ENCODE results near the gene MCOLN2.
A peak's percentile ranks its signal among the peaks of the same experiment; 100 is the strongest.
"Not testable (repeated sequence)": the region's sequence is repeated elsewhere in the genome, so short reads cannot be mapped to it uniquely, and the experiment has no call there.

The MCOLN2 gene

DNA sequence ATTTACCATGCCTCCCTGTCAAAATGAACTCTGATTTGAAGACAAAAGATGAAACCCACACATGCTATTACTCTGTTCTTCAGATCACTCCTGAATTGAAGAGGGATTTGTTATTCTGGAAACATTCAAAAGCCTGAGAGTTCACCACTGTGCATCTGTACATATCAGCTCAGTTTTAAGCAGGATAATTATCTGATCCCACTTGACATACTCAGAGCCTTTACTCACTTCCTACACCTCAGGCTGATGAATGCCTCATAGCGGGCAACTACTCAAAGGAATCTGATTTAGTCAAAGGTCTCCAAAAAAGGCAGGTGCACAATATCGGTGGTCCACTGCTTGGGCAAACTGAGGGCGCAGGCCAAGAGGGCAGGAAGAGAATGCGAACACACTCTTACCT, 56.4 kb downstream of the MCOLN2 start:
- DNase-seq: no peak

DNA sequence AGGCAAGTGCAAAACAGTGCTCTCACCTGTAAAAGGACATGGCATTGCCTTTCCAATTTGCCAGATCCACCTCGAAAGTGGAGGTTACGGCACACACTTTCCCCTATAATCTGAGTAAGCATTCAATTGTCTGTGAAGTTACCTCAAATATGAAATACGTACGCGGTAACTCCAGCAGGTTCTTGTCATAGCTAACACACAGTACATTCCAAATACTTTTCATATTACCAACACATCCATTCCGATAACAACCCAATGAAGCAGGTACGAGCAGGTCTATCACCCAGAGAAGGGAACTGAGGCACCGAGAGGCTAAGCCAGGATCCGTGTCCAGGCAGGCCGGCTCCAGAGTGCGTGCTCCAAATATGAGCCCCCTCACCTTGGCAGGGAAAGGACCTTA, 57.2 kb downstream of the MCOLN2 start:
- DNase-seq: no peak

DNA sequence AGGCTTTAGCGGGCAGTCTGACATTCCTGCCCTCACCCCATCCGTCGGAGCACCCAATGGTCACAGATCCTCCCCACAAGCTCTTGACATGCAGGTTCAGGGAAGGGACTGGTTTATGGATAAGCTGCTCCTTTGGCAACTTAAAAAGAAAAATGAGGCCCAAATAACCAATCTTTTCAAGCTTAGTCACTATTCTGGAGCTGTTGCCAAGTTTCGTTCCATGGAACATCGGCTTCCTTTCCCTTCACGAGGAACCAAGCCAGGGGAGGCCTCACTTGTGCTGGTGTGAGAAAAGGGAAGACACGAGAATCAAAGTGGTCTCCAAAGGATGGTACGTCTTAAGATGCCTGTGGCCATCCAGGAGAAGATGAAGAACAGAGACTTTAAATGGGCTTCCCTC, 57.8 kb downstream of the MCOLN2 start:
- no peak for DNase-seq

DNA sequence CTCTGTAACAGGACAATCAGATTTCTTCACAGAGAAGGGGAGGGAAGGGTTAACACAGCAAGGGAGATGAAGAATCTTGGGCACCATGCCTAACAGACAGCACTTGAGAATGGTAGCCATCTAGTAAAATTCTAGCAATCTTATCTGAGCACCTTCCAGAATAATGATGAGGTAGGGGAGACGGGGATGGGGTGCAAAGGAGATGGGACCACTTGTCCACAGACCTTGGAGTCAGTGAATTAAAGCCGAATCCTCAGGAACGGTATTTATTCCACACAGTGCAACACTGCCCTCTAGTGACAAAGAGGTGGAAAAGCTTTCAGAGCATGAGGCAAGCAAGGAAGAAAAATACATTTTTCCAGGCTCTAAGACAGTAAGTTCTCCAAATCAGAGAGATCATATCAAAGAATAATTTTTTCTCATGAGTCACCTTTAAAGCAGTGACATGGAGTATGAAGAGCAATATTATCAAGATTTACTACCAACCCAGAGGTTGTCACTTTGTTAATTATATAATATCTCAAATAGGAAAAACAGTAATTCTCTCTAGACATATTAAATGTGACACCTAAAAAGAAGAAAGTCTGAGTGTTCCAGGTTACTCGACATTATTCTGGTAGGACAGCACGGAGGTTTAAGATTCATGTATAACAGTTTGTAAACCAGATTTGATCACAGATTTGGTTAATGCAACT, 60.6 kb downstream of the MCOLN2 start:
- DNase-seq: peak; percentile 29 to 73

DNA sequence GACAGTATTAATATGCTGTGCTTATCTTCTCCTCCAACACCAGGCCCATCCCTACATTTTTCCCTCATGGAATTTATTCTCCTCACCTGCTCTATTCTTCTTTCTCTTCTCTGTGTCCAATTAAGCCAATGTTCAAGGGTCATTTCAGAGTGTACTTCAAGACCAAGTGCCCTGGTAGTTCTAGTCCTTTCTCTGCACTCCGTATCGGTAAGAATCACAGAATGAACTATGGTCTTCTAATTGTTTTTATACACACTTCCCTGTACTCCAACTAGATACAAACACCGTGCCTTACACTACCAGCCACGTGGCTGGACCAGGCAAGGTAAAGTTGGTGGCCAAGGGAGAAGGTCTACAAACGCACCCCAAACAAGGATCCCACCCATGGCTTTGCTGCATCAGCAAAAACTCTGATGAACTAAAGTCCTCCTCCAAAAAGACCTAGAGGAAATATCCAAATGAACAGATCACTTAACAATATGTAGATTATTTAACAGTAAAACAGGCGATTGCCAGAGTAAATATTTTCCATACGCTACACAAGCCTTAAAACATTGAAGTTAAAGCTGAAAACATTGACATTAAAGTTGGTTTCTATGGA, 63.8 kb downstream of the MCOLN2 start:
- DNase-seq: no peak

DNA sequence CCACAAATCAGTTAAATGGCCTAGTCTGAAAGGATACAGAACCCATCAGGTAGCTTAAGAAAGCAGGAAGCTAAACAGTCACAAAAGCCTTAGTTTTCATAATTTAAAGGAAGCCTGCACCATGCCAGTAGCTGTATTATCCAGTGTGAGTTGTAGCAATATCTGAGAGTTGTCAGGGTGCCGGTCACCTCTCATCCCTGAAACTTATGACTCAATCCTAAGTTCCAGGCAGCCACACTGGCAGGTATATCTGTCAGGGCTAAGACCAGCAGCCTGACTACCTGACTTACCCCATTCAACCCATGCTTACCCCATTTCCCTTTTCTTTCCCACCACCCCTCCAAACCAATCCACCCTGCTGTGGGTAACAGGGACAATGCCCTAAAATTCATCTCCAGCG, 66.1 kb downstream of the MCOLN2 start:
- DNase-seq: no peak

DNA sequence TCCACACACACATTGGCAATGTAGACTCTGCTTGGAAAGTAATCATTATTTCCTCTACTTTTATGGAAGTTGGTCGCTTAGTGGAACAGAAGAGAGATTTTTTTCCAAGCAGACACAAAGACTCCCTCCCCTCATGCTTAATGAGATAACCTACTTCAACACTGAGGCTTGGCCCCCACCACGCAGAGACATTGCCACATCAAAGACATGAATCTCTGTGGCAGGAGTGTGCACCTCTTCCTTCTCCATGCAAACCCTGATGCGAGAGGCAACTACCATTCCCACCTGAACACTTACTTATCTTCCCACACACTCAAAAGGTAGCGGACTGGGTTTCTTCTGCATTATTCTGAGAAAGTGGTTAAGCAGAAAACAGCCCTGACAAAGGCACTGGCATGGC, 66.6 kb downstream of the MCOLN2 start:
- no peak for DNase-seq

DNA sequence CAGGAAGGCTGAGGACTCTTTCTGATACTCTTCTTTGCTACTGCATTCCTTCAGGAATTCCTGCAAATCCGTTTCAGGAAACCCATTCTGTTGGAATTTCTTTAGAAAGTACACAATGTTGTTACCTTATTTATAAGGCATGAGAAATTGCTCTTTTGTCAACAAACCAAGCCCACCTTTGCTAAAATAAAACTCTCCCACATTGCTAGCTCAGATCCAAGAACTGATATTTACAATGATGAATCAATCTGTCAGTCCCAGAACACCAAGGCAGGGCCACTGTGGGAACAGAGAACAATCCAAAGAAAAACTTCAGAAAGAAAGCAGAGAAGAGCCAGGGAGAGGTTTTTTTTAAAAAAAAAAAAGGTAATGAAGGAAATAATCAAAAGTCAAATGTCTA, 67.3 kb downstream of the MCOLN2 start:
- DNase-seq: no peak

DNA sequence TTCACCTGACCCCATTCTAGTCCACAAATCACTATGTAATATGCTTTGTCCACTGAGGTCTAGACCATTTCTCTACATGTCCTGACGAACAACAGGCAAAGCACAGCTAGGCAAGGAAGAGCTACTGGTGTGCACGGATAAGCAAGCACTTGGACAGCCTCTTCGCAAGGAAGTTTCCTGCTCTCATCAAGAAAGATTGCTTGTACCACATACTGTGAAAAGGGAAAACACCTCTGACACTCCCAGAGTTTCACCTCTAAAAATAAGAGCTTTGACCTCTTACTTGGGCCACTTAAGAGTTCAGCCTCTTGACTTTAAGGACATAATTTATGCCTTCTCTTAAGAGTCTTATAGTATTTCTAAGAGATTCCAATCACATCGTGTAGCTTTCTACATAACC, 67.9 kb downstream of the MCOLN2 start:
- no peak for DNase-seq

DNA sequence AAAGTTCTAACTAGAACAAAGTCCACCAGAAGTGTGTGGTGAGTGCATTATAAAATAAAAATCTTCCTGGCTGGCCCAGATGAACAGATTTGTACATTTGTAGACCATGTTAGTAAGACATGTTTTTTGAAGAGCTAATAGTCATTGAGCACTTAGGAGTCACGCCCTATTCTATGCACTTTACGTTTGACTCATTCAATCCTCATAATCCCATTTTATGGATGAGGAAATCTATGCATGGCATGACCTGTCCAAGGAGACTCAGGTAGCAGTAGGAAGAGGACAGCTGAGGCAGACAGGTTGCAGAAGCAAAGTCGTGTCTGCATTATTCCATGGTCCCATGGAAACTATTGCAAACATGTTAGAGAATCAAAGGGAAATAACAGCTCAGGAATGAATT, 73.6 kb downstream of the MCOLN2 start:
- no peak for DNase-seq

DNA sequence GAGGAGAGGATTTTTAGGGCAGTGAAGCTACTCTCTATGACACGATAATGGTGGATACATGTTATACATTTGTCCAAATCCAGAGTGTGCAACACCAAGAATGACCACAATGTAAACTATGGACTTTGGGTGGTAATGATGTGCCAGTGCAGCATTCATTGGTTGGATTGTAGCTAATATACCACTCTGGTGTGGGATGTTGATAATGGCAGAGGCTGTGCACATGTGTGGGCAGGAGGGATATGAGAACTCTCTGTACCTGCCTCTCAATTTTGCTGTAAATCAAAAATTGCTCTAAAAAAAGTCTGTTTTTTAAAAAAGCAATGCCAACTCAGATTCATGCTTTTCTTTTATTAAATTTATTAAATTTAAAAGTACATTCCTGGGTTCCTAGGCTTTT, 76.8 kb downstream of the MCOLN2 start:
- DNase-seq: no peak

DNA sequence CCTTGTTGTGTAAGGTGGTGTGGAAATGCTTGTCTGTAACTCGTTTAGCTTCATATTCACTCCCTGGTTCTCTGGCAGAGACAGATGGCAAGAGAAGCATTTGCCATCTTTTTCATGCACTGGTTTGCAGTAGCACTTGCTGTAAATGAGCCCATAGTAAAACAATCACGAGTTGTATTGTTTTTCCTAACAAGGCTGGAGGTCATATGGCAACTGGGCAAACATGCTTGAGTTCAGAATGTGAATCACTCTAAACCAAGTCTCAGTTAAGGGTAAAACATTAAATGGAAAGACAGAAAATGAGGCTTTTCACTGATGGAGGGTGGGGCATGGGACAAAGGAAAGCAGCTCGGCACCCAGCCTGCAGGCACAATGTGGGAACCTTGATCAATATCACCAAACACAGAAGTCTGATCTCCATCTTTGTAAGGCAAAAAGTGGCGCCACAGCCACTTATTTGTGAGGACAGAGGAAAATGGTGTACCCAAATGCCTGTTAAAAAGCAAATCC, 77.4 kb downstream of the MCOLN2 start:
- no peak for DNase-seq

DNA sequence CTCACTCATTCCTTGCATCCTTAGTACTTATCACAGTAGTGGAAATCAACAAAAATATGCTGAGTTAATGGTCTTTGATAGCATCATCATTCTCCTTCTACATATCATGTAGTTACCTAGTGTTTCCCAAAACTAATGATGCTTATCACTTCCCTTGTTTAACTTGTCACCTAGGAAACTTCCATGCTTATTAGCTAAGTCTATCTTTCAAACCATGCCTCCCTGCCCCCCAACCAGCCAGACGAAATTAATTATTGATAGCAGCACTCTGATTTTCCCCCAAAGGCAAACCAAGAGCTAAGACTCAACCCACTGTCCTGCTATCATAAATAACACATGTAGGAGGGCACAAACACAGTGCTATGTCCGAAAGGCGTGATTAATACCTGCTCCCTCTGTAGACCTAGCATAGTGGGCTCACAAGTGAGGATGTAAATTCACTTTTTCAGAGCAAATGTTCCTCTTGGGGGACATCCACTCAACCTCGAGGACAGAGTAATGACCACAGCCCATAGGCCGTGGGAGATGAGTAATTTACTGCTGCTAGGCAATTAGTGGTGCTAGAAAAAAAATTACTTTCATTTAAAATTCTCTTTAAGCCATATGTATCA, 78.1 kb downstream of the MCOLN2 start:
- no peak for DNase-seq

DNA sequence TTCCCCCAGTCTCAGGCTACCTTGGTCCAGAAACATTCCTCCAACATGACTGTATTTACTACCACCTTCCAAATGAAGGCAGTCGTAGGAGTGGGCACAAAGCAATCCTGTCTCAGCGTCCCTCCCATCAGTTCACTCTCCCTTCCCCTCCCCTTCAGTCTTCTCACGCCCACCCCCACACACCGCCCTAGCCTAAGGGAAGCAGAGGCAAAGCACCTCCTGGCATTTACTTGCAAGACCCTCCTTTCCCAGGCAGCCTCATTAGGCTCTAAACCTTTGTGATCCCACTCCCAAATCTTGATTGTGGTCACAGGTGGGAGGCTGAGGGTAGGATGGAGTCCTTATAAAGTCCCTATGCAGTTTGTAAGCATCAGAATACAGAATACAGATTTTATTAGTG, 80.0 kb downstream of the MCOLN2 start:
- no peak for DNase-seq

DNA sequence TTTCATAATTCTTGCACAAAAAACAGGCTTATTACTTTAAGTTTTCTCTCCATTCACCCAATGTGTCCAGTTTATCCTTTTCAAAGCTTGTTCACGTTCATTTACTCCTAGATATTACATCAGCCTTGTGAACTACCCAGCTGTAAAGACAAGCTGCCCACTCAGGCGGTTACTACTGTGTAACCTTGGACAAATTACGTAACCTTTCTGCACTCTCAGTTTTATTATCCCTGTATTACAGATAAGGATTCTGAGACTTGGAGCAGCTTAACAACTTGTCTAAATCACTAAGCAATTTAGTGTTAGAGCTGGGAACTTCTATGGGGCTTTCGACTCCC, 83.4 kb downstream of the MCOLN2 start:
- DNase-seq: no peak

DNA sequence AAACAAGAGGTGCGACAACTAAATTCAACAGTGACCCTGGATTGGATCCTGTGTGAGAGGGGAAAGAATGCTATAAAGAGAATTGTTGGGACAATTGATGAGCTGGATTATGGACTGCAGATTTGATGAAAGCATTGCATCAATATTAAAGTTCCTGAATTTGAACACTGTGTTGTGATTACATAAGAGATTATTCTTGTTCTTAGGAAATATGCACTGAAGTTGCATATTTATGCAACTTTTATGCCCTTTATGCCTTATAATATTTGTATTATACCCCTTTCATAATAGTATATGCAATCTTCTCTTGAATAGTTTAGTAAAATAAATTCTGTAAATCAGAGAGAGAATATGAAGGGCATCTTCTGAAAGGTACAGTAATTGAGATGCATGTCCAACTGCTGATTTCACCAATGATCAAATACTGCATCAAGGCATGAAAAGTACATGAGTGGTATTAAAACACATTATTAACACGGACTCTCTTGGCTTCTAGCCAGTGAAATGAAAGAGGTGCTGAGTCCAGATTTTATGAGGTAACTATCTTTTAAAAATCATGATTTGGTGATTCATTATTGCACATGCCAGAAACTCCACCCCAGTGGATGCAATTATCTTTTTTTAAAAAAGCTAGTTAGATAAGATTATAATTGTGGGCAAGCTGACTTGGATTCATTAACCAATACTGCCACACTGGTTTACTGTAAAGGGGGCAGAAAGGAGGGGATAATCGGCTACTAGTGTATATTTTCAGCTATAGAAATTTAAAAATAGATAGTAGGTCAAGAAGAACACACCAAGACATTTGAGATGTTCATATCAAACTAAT, 84.0 kb downstream of the MCOLN2 start:
- no peak for DNase-seq

DNA sequence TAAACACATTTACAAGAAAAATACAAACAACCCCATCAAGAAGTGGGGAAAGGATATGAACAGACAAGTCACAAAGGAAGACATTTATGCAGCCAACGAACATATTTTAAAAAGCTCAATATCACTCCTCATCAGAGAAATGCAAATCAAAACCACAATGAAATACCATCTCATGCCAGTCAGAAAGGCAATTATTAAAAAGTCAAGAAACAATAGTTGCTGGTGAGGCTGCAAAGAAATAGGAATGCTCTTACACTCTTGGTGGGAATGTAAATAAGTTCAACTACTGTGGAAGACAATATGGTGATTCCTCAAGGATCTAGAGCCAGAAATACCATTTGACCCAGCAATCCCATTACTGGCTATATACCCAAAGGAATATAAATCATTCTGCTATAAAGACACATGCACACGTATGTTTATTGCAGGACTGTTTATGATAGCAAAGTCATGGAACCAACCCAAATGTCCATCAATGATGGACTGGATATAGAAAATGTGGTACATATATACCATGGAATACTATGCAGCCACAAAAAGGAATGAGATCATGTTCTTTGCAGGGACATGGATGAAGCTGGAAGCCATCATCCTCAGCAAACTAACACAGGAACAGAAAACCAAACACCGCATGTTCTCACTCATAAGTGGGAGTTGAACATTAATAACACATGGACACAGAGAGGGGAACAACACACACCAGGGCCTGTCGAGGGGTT, 88.0 kb downstream of the MCOLN2 start:
- peak in 1 of 2 experiments; percentile 16 for DNase-seq

DNA sequence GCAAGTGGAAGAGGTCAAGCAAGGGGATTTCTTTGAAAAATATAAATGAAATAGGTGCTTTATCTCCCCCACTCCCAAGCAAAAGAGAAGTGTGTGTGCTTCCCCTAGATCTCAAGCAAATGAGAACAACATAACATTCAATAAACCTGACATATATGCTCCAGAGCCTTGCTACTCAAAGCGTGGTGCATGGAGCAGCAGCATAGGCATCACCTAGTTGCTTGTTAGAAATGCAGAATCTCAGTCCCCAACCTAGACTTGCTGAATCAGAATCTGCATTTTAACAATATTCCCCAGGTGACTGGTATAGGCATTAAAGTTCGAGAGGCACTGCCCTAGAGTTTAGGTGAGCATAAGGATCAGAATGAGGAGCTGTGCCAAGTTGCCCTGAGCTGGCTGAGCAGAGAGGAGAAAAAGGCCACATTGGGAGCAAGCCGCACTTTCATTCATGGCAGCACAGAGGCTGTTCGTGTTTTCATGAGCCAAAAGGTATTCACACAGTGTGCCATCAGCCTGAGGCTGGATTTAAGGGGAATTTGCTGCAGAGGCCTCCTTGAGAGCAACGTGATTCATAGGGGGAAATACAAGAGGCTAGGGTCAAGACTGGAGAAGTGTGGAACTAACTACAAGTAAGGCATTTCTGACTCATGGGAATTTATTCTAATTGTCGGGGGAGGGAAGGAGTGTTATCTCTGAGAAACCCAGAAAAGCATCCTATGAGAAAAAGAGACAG, 89.7 kb downstream of the MCOLN2 start:
- no peak for DNase-seq

DNA sequence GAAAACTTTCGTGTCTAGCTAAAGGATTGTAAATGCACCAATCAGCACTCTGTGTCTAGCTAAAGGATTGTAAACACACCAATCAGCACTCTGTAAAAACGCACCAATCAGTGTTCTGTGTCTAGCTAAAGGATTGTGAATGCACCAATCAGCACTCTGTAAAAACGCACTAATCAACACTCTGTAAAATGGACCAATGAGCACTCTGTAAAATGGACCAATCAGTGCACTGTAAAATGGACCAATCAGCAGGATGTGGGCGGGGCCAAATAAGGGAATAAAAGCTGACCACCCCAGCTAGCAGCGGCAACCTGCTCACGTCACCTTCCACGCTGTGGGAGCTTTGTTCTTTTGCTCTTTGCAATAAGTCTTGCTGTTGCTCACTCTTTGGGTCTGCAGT, 94.2 kb downstream of the MCOLN2 start:
- not testable (repeated sequence) for DNase-seq

DNA sequence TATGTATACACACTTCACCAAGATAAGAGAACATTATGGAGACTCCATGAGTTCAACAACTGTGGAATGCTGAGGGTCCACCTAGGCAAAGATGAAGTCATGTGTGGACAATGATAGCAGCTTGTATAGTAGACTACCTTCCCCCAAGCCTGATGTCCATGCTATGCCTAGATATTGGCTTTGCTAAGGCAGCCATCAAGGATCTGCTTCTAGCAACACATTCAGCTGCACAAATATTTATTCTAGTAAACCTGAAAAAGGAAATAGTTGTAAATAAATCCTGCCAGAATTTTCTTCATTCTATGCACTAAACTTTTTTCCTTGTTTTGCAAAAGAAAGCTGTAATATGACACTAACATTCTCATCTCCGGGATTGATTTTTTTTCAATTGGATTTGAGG, 96.9 kb downstream of the MCOLN2 start:
- no peak for DNase-seq

DNA sequence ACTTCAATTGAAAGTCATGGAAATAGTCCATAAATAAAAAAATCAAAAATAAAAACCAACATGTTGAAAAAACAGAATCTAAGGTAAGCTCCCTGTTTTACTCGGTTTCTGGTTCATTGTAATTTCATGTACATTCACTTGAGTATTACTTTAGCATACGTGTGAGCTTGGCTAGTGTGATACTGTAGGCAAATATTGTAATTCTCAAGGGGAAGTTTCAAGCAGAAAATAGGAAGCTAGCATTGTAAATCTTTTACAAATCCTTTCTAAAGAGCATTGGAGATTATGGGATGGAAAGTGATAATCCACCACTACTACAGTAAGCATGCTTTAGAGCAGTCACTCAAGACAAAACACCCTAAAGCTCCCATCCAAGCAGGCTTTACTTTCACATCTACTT, 100.6 kb downstream of the MCOLN2 start:
- no peak for DNase-seq
